GM21367 (cell line): ENCODE results near the gene KRT6B.
"Not testable (repeated sequence)": the region's sequence is repeated elsewhere in the genome, so short reads cannot be mapped to it uniquely, and the experiment has no call there.

Source experiments
- ATAC-seq: cut with Tn5 transposase; IDR thresholded peaks from one replicate; pipeline ENCODE4 v1.9.1; 2021; ENCODE audit not compliant: unreplicated experiment

The KRT6B gene

DNA sequence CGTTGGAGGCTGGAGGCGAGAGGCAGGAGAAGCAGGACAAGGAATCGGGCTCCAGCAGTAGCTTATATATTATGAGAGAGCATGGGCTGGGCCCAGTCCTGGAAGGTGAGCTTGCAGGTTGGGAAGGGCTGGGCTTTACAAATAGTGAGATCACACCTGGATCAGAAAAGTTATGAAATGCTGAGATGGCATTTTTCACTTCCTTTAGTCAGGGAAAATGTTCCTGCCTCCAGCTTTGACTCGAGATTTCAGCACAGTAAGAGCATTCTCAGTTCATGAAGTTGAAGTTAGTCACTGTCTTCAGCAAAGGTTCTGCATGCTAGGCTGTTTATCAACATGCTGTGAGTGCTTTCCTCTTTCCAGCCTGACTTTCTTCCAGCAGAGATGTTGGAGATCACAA lies 21.8 kb upstream of the KRT6B start, which contains the start of gene KRT6C:
TSS of gene KRT6C (minus strand) at position 38 of the 400 bp plus-strand sequence. CDS start 68 bp downstream, outside the sequence.
- ATAC-seq: no peak

DNA sequence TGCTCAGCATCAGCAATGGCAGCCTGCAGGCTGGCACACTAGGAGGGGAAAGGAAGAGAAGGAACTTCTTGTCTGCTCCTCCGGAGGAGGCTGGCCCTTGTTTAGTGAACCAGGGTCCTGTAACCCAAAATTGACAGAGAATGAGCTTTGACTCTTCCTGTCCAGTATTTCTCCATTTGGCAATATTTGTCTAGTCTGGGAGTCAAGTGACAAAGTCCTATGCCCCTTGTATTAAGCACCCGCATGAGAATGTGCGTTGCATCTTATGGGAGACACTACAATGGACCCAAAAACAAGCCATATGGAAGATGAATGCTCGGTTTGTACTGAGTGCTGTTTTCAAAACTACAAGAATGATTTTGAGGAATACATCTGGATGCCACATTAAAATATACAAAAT lies 17.9 kb upstream of the KRT6B start:
- no peak for ATAC-seq

DNA sequence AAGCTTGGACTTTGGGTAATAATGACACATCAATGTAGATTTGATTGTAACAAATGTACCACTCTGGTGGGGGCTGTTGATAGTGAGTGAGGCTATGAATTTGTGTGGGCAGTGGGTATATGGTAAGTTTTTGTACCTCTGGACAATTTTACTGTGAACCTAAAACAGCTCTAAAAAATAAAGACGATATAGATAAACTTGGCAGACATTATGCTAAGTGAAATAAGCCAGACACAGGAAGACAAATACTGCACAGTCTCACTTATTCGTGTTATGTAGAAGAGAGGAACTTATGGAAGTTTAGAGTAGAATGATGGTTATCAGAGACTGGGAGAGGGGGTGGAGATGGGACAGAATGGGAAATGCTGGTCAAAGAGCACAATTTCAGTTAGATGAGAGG lies 13.0 kb upstream of the KRT6B start:
- ATAC-seq: no peak

DNA sequence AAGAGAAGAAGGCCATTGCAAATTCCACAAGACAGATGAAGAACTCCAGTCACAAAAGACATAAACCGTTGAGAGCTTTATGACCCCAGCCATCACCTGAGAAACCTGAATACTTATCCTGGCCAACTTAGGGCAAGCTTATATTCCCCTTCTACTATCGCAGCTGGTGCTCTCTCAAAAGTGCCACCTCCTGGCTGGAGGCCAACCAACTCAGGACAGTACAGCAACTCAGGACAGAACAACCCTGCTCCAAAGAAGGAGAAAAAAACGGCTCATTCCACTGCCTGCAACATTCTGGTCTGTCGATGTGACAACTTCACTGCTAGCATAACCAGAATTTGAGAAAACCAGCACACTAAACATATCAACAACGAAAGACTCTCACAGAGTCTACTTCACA lies 9.7 kb upstream of the KRT6B start:
- no peak for ATAC-seq

DNA sequence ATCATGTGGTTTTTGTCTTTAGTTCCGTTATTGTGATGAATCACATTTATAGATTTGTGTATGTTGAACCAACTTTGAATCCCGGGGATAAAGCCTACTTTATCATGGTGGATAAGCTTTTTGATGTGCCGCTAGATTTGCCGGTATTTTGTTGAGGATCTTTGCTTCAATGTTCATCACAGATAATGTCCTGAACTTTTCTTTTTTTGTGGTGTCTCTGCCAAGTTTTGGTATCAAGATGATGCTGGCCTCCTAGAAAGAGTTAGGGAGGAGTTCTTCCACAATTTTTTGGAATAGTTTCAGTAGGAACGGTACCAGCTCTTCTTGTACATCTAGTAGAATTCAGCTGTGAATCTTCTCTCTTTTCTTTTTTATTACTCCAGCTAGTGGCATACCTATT lies 6.9 kb upstream of the KRT6B start:
- ATAC-seq: no peak

DNA sequence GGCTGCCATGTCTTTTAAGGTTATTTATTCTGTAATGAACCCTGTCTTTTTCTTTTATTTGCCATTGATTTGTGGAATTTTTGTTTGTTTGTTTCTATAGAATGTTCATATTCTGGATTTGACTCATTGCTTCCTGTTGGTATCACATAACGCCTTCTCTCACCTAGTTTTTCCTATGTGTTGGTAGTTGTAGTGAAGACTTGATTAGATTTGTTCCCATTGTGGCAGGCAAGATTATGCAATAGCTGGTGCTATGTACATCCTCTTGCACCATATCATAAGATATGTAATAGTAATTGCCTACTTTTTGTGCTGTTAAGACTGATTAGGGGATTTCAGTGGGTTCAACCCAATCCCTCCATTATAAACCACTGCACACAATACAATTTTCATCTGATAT lies 3.9 kb upstream of the KRT6B start:
- no peak for ATAC-seq

DNA sequence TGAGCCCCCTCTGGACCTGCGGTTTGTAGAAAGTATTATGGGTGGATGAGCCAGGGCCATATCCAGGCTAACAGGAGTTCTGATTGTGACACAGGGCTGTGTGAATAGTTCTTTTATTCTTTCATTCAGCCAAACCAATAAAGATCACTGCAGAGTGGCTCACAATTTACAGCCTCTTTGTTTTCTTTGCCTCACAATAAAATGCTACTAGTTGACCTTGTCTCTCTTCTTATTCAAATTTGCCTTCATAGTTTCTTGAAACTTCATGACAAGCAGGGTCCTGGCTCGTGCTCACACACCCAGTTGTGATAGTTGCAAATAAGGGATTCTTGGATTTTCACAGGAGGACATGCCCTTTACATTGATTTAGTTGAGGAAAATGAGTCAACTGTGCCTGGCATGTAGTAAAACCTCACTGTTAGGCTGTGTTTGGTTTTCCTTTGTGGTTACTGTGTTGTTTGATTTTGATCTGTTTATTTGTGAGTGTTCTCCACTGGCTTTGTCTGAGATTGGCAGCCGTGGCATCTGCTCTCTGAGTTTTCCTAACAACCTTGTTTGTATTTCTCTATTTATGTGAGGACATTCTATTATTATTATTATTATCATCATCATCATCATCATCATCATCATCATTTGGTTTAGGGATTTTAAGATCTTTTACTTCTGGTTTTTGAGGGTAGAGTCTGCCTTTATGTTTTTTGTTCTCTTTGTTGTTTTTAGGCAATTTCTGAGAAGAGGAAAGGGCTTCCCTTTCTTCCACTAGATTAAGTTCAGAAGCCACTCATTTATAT lies 2.7 kb upstream of the KRT6B start:
- ATAC-seq: no peak

DNA sequence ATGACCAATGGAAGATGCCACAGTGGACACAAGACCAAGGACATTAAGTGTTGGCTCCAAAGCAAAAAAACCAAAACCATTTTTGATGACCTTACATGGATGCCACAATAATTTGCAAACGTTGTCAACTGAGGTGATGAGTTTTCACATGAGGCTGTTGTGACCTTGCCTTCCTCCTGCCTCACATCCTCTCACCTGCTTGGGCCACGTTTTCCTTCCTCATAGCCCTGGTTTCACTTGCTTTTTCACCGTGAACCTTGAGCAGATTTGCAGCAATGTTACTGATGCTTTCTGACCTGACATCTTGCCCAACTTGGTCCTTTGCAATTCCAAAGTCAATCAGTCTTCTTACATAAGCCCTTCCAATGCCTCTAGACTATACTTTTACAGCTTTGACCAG lies 3.7 kb downstream of the KRT6B start:
- no peak for ATAC-seq

DNA sequence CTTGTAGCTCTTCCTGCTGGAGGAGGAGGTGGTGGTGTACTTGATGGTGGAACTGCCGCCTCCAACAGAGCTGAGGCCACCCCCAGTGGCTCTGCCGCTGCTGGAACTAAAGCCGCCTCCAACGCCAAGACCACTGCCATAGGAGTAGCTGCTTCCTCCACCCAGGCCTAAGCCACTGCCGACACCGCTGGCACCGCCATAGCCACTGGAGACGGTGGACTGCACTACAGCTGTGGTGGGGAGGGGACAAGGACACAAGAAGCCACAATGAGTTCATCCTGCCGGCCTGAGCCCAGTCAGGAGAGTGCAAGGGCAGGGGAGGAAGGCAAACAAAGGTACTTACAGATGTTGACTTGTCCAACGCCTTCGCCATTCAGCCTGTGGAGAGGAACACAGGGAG lies 4.8 kb downstream of the KRT6B start:
- not testable (repeated sequence) for ATAC-seq

DNA sequence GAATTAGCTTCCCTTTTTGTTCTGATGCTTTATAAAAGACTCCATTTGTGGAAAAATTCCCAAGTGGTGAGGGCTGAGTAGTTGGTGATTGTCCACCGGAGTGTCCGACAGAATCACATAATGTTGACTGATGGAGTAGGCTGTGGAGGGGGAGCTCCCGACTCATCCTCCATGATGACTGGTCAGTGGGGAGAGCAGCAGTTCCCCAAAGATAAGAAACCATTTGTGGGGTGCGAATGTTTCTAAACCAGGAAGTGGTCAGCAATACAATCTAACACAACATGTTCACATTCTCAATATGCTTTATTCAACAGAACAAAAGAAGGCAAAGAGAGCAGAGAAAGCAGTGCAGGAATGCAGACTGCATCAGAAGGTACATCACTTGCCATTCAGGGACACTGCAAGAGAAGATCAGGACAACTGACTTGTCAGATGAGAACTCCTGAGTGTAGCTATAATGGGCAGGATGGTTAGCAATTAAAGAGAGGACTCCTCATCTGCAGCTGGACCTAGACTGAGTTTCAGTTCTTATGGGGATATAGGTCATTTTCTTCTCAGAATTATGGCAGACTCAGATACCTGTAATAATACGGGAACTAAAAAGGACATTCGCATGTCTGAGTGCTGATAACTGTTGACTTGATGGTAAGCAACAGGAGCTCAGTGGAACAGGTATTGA lies 5.4 kb downstream of the KRT6B start:
- ATAC-seq: no peak

DNA sequence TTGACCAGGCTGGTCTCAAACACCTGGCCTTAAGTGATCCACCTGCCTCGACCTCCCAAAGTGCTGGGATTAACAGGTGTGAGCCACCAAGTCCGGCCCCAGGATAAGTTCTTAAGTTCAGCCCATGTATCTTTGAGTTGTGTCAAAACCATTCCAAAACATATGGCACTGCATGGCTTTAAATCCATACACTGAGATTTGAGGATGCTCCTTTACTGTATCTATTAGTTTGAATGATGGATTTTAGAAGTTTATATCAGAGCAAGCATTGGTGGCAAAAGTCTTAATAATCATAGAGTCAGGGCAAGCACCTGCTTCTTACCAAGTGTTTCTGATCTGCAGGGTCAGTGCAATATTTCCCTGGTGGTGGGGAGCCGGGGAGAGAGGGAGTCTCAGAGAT lies 6.1 kb downstream of the KRT6B start:
- ATAC-seq: no peak

DNA sequence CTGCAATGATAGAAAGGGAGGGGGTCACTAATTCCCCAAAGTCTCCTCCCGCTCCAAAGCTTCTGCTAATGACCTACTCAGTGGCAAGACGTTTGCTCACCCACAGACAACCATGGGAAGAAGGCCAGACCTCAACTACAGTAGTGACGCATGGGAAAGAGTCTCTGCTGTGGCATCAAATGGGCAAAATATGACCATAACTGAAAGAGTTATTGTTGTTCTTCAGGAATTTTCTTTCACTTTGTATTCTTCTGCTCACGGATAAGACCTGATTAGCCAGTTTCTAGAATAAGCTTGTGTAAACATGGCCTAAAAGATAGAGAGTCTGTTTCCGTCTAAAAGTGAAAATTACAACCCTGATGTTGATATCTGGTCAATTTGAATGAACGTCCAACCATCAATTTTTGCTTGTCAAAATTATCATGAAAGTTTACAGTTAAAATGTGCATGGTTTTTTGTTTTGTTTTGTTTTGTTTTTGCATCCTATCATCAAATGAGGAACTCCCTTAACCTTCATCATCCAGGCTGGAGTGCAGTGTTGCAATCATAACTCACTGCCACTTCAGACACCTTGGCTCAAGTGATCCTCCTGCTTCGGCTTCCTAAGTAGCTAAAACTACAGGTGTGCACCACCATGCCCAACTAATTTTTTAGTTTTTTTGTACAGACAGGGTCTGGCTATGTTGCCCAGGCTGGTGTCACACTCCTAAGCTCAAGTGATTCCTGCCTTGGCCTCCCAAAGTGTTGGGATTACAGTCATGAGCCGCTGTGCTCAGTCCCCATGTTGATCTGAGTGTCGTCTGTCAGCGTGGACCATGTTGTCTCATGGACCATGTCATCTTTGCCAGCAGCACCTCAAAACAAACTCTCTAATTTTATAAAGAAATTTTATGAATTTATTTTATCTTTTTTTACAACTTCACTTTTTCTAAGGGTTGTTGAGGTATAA lies 7.0 kb downstream of the KRT6B start:
- no peak for ATAC-seq

DNA sequence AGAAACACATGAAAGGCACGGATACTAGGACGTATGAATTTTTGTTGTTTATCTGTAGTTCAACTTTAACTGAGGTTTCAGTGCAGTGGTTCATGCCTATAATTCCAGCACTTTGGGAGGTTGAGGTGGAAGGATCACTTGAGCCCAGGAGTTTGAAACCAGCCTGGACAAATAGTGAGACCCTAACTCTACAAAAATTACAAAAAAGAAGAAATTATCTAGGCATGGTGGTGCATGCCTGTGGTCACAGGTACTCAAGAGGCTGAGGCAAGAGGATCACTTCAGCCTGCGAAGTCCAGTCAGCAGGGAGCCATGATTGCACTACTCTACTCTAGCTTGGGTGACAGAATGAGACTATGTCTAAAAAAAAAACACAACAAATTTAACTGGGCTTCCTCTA lies 8.0 kb downstream of the KRT6B start:
- ATAC-seq: no peak

DNA sequence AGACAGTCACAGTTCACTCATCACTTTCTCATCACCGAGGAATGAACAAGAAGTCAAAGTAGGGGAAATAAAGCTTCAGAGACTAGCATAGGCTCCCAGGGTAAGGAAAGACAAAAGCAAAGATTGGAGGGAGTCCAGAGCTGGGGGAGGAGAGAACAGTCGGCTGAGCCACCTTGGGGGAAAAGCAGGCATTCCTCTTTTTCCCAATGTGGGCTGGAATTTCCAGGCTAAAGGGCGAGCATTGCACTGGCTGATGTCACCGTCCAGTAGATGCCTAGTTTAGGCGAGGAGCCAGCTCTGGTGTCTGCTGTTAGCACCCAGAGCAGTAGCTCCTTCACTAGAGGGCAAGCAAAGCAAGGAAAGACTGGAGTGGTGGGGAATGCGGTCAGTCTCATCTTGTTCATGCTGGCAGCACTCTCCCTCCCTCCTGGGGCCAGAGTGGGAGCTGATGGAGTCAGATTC lies 9.3 kb downstream of the KRT6B start:
- ATAC-seq: no peak

DNA sequence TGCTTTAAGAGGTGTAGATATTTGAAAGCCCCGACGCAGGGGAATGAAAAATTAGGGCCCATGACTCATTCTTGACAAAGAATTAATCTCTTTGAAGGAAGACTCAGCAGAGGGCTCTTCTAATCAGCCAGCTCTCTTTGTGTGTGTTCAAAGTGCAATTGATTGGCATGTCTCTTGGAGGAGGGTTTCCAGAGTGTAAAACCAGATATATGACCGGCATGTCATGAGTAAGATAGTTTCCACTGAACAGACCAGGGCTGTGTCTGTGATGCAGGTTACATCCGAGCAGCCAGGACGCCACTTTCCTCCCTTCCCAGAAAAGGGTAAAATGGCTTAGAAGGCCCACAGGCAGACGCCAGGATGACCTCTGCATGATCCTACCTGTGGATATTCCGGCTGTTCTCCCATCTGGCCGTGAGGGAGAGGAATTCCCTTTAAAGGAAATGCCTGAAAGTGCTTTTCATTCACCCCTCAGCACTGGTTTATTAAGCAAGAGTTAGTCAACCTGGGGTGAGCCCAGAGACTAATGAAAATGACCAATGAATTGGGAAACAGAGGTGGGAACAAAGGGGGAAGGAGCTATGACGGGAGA lies 10.5 kb downstream of the KRT6B start:
- no peak for ATAC-seq

DNA sequence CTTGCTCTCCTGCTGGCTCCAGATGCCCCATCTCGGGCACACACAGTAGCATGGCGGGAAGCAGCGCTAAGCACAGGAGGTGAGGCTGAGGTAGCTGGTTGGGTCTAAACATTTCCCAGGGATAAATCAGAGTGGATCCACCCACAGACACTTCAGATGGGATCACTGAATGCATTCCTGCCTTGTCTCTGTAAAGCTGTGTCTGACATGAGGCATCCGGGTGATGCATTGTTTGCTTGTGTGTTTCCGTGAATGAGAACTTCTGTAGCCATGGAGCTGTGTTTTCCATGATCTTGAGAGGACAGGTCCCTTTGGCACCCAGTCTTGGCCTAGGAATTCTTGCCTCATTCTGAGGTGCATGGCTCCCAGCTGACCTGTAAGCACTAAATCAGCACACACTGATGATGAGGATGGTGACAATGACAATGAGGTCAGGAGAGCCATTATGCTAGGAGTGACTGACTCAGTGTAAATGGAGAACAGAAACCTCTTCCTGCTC lies 11.1 kb downstream of the KRT6B start:
- ATAC-seq: no peak

DNA sequence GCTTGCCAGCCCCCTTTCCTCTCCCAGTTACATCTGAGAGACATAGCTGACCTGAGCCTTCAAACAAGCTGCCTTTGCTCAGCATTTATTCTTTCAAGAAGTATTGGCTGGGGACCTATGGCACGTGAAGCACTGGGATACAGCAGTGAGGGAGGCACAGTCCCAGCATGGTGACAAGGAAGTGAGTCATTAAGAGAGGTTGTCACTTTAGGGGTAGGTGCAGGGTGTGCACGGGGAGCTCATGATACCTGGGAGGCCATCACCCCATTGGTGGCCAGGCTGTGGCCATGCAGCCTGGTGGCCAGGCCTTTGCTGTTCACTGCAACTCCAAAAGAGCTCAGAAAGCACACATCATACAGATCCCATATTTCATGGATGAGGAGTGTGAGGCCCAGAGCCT lies 12.1 kb downstream of the KRT6B start:
- no peak for ATAC-seq

DNA sequence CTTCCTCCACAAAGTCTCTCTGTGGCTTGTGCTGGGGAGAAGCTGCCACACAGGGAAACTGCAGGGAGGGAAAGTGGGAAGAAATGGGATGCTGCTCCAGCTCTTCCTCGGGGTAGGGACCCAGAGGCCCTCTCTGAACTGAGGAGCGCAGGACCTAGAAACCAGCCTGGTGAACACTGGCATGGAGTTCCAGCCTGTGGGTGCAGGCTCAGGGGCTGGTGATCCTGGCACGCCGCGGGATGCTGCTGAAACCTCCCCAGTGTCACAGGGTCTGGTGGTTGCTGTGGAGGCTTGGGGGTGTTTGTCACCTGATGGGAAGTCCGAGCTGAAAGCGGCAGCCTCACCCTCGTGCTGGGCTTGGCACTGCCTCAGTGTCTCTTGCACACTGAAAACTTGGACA lies 12.5 kb downstream of the KRT6B start:
- no peak for ATAC-seq

DNA sequence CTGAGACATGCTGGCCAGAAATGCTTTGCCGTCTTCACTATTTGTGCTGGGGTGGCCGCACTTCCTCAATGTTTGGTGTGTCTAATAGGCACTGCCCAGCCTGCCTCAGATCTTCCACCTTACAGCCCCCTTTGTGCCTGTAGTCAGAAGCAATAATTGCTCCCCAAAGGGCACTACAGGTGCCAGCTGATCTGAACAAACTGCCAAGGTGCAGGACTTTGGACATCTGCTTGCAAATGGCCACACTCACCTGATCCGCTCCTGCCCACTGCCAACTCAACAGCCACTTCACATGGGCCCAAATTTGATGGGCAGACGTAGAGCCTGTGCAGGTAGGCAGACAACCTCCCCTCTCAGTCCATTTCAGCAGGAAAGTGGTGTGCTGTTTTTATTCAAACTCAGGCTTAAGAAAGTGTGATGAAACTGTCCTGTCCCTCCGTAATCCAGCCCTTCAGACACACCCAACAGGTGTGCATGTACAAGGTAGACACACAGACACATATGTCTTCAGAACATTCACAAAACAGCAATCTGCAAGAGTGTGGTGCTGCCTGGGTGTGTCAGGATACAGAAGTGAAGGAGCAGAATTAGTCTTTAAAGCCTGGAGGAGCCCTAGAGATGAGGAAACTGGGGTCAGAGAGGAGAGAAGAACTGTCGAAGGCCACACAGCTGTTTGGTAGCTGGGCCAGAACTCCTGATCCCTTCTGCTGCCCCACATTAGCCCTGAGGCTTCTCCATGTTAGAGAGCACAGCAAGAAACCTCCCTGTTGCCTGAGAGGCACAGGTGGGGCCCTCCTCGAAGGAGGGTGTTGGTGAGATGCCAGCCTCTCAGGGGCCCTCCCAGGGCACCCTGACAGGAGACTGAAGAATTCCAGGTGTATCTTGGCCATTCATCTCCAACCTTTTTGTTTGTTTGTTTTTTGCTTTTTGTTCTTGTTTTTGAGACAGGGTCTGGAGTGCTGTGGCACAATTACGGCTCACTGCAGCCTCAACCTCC lies 13.3 kb downstream of the KRT6B start:
- ATAC-seq: no peak

DNA sequence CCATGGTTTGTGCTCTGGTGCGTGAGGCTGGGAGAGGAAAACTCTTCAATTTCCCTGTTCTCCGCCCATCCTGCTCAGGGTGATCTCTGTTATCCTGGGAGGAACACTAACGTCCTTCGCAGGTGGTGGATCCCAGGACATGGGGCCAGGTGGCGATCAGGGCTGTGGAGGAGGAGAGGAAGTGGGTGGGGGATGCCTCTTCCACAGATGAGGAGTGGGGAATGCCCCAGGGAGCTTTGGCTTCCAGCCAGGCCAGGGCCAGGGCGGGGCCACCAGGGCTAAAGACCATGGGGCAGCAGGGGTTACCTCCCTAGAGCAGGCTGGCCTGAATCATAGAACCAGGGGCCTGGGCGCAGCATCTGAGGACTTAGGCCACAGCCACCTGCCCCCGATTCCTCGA lies 14.4 kb downstream of the KRT6B start:
- no peak for ATAC-seq
